GM12878 (cell line): ENCODE measurements around the gene TUB. TPM values are rescaled to one million over a fixed set of nuclear protein-coding genes. Genes with fewer than 3 reads are reported as not detected.

Experiments used
- ATAC-seq: fragments of 200-7000 bp; cut with Tn5 transposase; 3 replicates; pipeline ENCODE4 v1.9.1; 2020; ENCODE audit warnings: mild to moderate bottlenecking, moderate library complexity
- BruUV-seq: library from RNA; stranded (reverse); fragments of 400-500 nt; replicated peaks from 2 replicates; lab custom pipeline; 2021; lab: Mats Ljungman, UMichigan
- CTCF ChIA-PET: fragments of 300-600 bp; sonication (Branson Sonifier 250); formaldehyde crosslinking; extraction: SDS; loops from one replicate; lab custom pipeline; 2021; ENCODE audit warnings: inconsistent platforms; lab: Yijun Ruan, JAX
- POLR2A ChIA-PET: fragments of 350-600 bp; formaldehyde crosslinking; extraction: SDS; loops from one replicate; lab custom pipeline; 2021; ENCODE audit warnings: inconsistent platforms; lab: Charles Lee
- RAD21 ChIA-PET: fragments of 300-600 bp; sonication (Branson Sonifier 250); formaldehyde crosslinking; loops from one replicate; lab custom pipeline; 2023; ENCODE audit warnings: antibody characterized with exemption; ENCODE audit not compliant: unreplicated experiment; lab: Charles Lee
- SMC1A ChIA-PET: fragments of 300-600 bp; sonication (Branson Sonifier 250); formaldehyde crosslinking; loops from one replicate; lab custom pipeline; 2023; ENCODE audit not compliant: unreplicated experiment, uncharacterized antibody; lab: Charles Lee
- DNase-seq: peaks from one replicate; pipeline ENCODE4 v3.0.0-alpha.2; 2011; ENCODE audit warnings: low read depth, low spot score
- FAIRE-seq: peaks from 3 replicates; lab custom pipeline; 2011; peaks lifted over from hg19 to GRCh38; lab: Jason Lieb, UNC
- H2AFZ ChIP-seq: 2 replicates; pipeline ENCODE4 v1.6.0; 2011; ENCODE audit warnings: low read depth, low read length, control low read depth; ENCODE audit not compliant: control insufficient read depth
- H3K27ac ChIP-seq: 2 replicates; pipeline ENCODE4 v1.5.1; 2011; ENCODE audit warnings: control low read depth; ENCODE audit not compliant: control insufficient read depth, insufficient read depth
- H3K27me3 ChIP-seq, 2 experiments: replicated peaks in 1 of 2; 2 replicates each; pipeline versions ENCODE4 v1.6.0 to v1.6.1; 2011; ENCODE audit warnings: low read length in 1 of 2; ENCODE audit not compliant: control insufficient read depth in 2 of 2, insufficient read depth in 2 of 2
- H3K36me3 ChIP-seq, 2 experiments: 2 replicates each; pipeline ENCODE4 v1.5.1; 2011; ENCODE audit warnings: low read length in 1 of 2; ENCODE audit not compliant: control insufficient read depth in 2 of 2, insufficient read depth in 2 of 2
- H3K4me1 ChIP-seq: 2 replicates; pipeline ENCODE4 v1.6.1; 2011; ENCODE audit warnings: mild to moderate bottlenecking, low read length, moderate library complexity, mixed read lengths; ENCODE audit not compliant: control insufficient read depth, insufficient read depth
- H3K4me2 ChIP-seq: 2 replicates; pipeline ENCODE4 v1.6.0; 2011; ENCODE audit warnings: control low read depth; ENCODE audit not compliant: control insufficient read depth, insufficient read depth
- H3K4me3 ChIP-seq: fragments of 200-600 bp; sonication (generic); 2 replicates; pipeline ENCODE4 v1.5.1; 2016
- H3K79me2 ChIP-seq: 2 replicates; pipeline ENCODE4 v1.6.0; 2011; ENCODE audit warnings: low read length; ENCODE audit not compliant: control insufficient read depth, insufficient read depth
- H3K9ac ChIP-seq: 2 replicates; pipeline ENCODE4 v1.8.0; 2011; ENCODE audit warnings: low read length, control low read depth, mixed read lengths; ENCODE audit not compliant: control insufficient read depth, insufficient read depth
- H3K9me3 ChIP-seq: replicated peaks from 3 replicates; pipeline ENCODE4 v1.5.1; 2011; ENCODE audit warnings: mild to moderate bottlenecking, low read length; ENCODE audit not compliant: control insufficient read depth, insufficient read depth
- H4K20me1 ChIP-seq: 2 replicates; pipeline ENCODE4 v1.6.0; 2011; ENCODE audit not compliant: control insufficient read depth, insufficient read depth
- CBFB ChIP-seq: IDR thresholded peaks from 2 replicates; pipeline ENCODE4 v1.6.1; 2016; ENCODE audit warnings: antibody characterized with exemption, low read depth
- CEBPB ChIP-seq, 2 experiments: fragments of 150-350 bp in 1 of 2; IDR thresholded peaks; 2 replicates each; pipeline ENCODE4 v1.6.1; 2012 to 2014; ENCODE audit warnings: low read depth in 2 of 2, low read length in 2 of 2, borderline replicate concordance in 1 of 2, inconsistent platforms in 1 of 2
- CTCF ChIP-seq, 3 experiments: IDR thresholded peaks in 2 of 3; conservative IDR thresholded peaks in 1 of 3; 2 replicates each; pipeline ENCODE4 v1.5.1; 2011; ENCODE audit warnings: low read depth in 3 of 3, low read length in 3 of 3, mild to moderate bottlenecking in 3 of 3, control low read depth in 2 of 3, moderate library complexity in 2 of 3, inconsistent platforms in 1 of 3, mixed read lengths in 1 of 3; ENCODE audit not compliant: control insufficient read depth in 2 of 3, insufficient read depth in 1 of 3; ENCODE audit errors: extremely low read depth in 1 of 3
- LARP7 ChIP-seq: fragments of 450-650 bp; IDR thresholded peaks from 2 replicates; pipeline ENCODE4 v1.6.1; 2017; ENCODE audit warnings: mild to moderate bottlenecking
- MAX ChIP-seq: IDR thresholded peaks from 2 replicates; pipeline ENCODE4 v1.6.1; 2012; ENCODE audit warnings: low read depth, low read length, improper control_type of control experiment
- NRF1 ChIP-seq: conservative IDR thresholded peaks from 2 replicates; pipeline ENCODE4 v1.6.1; 2011; ENCODE audit warnings: mild to moderate bottlenecking, low read depth, low read length, improper control_type of control experiment
- RBBP5 ChIP-seq: fragments of 200-600 bp; sonication (generic); conservative IDR thresholded peaks from 2 replicates; pipeline ENCODE4 v1.6.1; 2016
- USF2 ChIP-seq: IDR thresholded peaks from 2 replicates; pipeline ENCODE4 v1.6.1; 2011; ENCODE audit warnings: low read depth, low read length, improper control_type of control experiment, borderline replicate concordance
- ZBTB40 ChIP-seq: fragments of 450-650 bp; IDR thresholded peaks from 2 replicates; pipeline ENCODE4 v1.6.1; 2016; ENCODE audit warnings: mild to moderate bottlenecking, moderate library complexity, borderline replicate concordance
- ZNF207 ChIP-seq: fragments of 450-650 bp; IDR thresholded peaks from 2 replicates; pipeline ENCODE4 v1.6.1; 2014; ENCODE audit warnings: antibody characterized with exemption, mild to moderate bottlenecking, borderline replicate concordance
- WGBS: methylation state at CpG from one replicate; pipeline ENCODE4 v1.1.6; 2016; ENCODE audit warnings: low lambda C conversion rate; ENCODE audit not compliant: insufficient replicate concordance, insufficient coverage; ENCODE audit errors: missing lambda C conversion rate; 5-methylcytosine and 5-hydroxymethylcytosine counted together
- in situ Hi-C: fragments of 300-500 bp; cut with MboI; formaldehyde crosslinking; loops from 9 replicates; pipeline ENCODE4 v1.14.3; 2018; ENCODE audit warnings: mixed read lengths
- intact Hi-C: fragments of 100-400 bp; cut with micrococcal nuclease; formaldehyde crosslinking; loops from one replicate; pipeline ENCODE4 v1.14.2; 2022; ENCODE audit not compliant: unreplicated experiment
- polyA plus RNA-seq, 11 experiments: library from polyadenylated mRNA; depleted of rRNA in 4 of 11; unstranded in 6 of 11; stranded (reverse) in 5 of 11; fragments of >200 nt; fragmentation: Nextera tagmentation in 4 of 11; fragmentation: Illumina TruSeq in 1 of 11; extraction: Ambion mirVana in 4 of 11; extraction: Trizol in 1 of 11; gene quantifications; 1 replicate in 1 of 11; 2 replicates in 10 of 11; pipeline versions ENCODE4 v1.2.1 to v1.2.3, GENCODE V29; 2011 to 2016; ENCODE audit warnings: inconsistent platforms in 2 of 11, missing spikeins in 2 of 11, low read depth in 1 of 11
- total RNA-seq, 4 experiments: library from RNA; depleted of rRNA in 3 of 4; stranded (reverse); fragments of >200 nt in 3 of 4; fragmentation: Illumina TruSeq in 1 of 4; extraction: Trizol in 1 of 4; gene quantifications; 2 replicates each; pipeline versions ENCODE4 v1.2.1 to v1.2.3, GENCODE V29; 2013 to 2021

The TUB gene
- total and polyA plus RNA-seq, 10 of the 15 experiments (the other 5 are each of a cell fraction or from before 2014, with no cell fraction given) = 0.01 to 0.06 (median 0.03) TPM; not detected in 6

GRCh38 chr11:8043756-8044155 lies 37.3 kb upstream of the TUB start:
- no peaks in the 10 kb centered on the region; a peak in 3 of 4 replicates for H3K27me3 ChIP-seq
- H4K20me1 ChIP-seq = no peaks in the 10 kb centered on the region
- TF ChIP-seq CTCF (IDR thresholded peaks at IDR 0.05 in 2 of 3, conservative IDR thresholded peaks at IDR 0.05 in 1 of 3; ENCODE audit: control insufficient read depth in 2 of 3, extremely low read depth in 1 of 3, insufficient read depth in 1 of 3, low read depth in 3 of 3, low read length in 3 of 3) = no peak
- TF ChIP-seq NRF1 = no peak
- no peak for TF ChIP-seq MAX
- TF ChIP-seq, all 136 proteins: peak for 0
- no peaks in the 10 kb centered on the region for H3K9me3 ChIP-seq
- H3K79me2 ChIP-seq = no peaks in the 10 kb centered on the region
- intact Hi-C loops (no loop called here), in situ Hi-C loops (no loop called here)
- ChIA-PET CTCF (interaction anchor here (2.0 kb wide), 1 partner anchor 11 kb away, joined by 9 read pairs; no protein-coding TSS in a partner anchor), POLR2A (no interaction called here), SMC1A (no interaction called here), RAD21 (no interaction called here)
- no peak overlapping the region for H3K27ac ChIP-seq
- no peak overlapping the region for H2AFZ ChIP-seq
- no peaks in the 10 kb centered on the region for H3K4me1 ChIP-seq
- ATAC-seq = no peak
- 31% methylated on average over 2 of the region's 2 CpGs for WGBS
- no peak overlapping the region for H3K4me3 ChIP-seq
- DNase-seq = no peak
- FAIRE-seq = no peak
- no peak overlapping the region for H3K4me2 ChIP-seq
- no peaks in the 10 kb centered on the region for H3K36me3 ChIP-seq
- BruUV-seq = no TSS peak
- H3K9ac ChIP-seq = no peak overlapping the region

GRCh38 chr11:8045839-8046238 lies 35.2 kb upstream of the TUB start:
- no peaks in the 10 kb centered on the region for H3K4me1 ChIP-seq
- H3K4me3 ChIP-seq = no peak overlapping the region
- H3K36me3 ChIP-seq = no peaks in the 10 kb centered on the region
- H2AFZ ChIP-seq = no peak overlapping the region
- H3K9ac ChIP-seq = no peak overlapping the region
- H3K27me3 ChIP-seq = peaks cover 0 to 2% of the 10 kb centered on the region in 2 experiments; a peak in 1 of 4 replicates
- intact Hi-C loops (no loop called here), in situ Hi-C loops (no loop called here)
- FAIRE-seq (no peak), ATAC-seq (no peak), DNase-seq (no peak)
- no peaks in the 10 kb centered on the region for H4K20me1 ChIP-seq
- no peaks in the 10 kb centered on the region for H3K79me2 ChIP-seq
- POLR2A ChIA-PET = no interaction called here
- BruUV-seq = no TSS peak
- H3K9me3 ChIP-seq = no peaks in the 10 kb centered on the region
- SMC1A ChIA-PET = no interaction called here
- CTCF ChIA-PET = no interaction called here
- WGBS = 11% methylated on average over 4 of the region's 4 CpGs
- no peak overlapping the region for H3K4me2 ChIP-seq
- RAD21 ChIA-PET = no interaction called here
- H3K27ac ChIP-seq = no peak overlapping the region
- TF ChIP-seq CBFB (no peak), USF2 (no peak), RBBP5 (no peak), ZBTB40 (no peak), LARP7 (no peak), CEBPB (IDR thresholded peaks at IDR 0.05; ENCODE audit: borderline replicate concordance in 1 of 2, low read depth in 2 of 2, low read length in 2 of 2) (no peak), ZNF207 (no peak)
